GM12872 (cell line): ENCODE measurements around the gene ARHGEF37.
A peak's percentile ranks its signal among the peaks of the same experiment; 100 is the strongest.

Source experiments
- CTCF ChIP-seq: IDR thresholded peaks from 3 replicates; pipeline ENCODE4 v1.5.1; 2011; ENCODE audit warnings: low read depth, mild to moderate bottlenecking, low read length, moderate library complexity; ENCODE audit not compliant: insufficient read depth

Gene ARHGEF37

GRCh38 chr5:149552553-149553160, 28.6 kb upstream of the ARHGEF37 start:
- no peak for TF ChIP-seq CTCF

GRCh38 chr5:149559706-149560105, 21.6 kb upstream of the ARHGEF37 start:
- TF ChIP-seq CTCF: no peak

- TF ChIP-seq CTCF: no peak
Observed at GRCh38 chr5:149561848-149562247, 19.4 kb upstream of the ARHGEF37 start.

- no peak for TF ChIP-seq CTCF
Observed at GRCh38 chr5:149563466-149563865, 17.8 kb upstream of the ARHGEF37 start.

- peak; percentile 54 for TF ChIP-seq CTCF
Observed at GRCh38 chr5:149564542-149565140, 16.7 kb upstream of the ARHGEF37 start.

- no peak for TF ChIP-seq CTCF
Observed at GRCh38 chr5:149567226-149567625, 14.1 kb upstream of the ARHGEF37 start.

GRCh38 chr5:149572170-149572569, 9.1 kb upstream of the ARHGEF37 start:
- no peak for TF ChIP-seq CTCF
